ENCODE results near the gene NDE1.

NDE1 gene

GRCh38 chr16:15736529-15736928 lies 86.5 kb downstream of the NDE1 start:
- H3K4me3 ChIP-seq (ENCODE audit: low read depth, low read length): no peak overlapping the region
- DNase-seq (ENCODE audit: low read depth): no peak
- TF ChIP-seq MYC (IDR thresholded peaks at IDR 0.05; ENCODE audit: low read depth, low read length): no peak
- no peak for TF ChIP-seq POLR2A (IDR thresholded peaks at IDR 0.05; ENCODE audit: extremely low read depth, insufficient read length)
- no peak for TF ChIP-seq MAX (IDR thresholded peaks at IDR 0.05; ENCODE audit: low read depth, low read length)
- TF ChIP-seq CTCF (IDR thresholded peaks at IDR 0.05; ENCODE audit: low read depth, low read length): no peak

GRCh38 chr16:15737140-15737644 lies 87.1 kb downstream of the NDE1 start:
- no peak overlapping the region for H3K4me3 ChIP-seq (ENCODE audit: low read depth, low read length)
- TF ChIP-seq MAX (IDR thresholded peaks at IDR 0.05; ENCODE audit: low read depth, low read length) (no peak), CTCF (IDR thresholded peaks at IDR 0.05; ENCODE audit: low read depth, low read length) (no peak), MYC (IDR thresholded peaks at IDR 0.05; ENCODE audit: low read depth, low read length) (no peak)
- DNase-seq (ENCODE audit: low read depth): no peak

GRCh38 chr16:15739464-15739863 lies 89.4 kb downstream of the NDE1 start:
- DNase-seq (ENCODE audit: low read depth): no peak
- no peak overlapping the region for H3K4me3 ChIP-seq (ENCODE audit: low read depth, low read length)
- TF ChIP-seq POLR2A (IDR thresholded peaks at IDR 0.05; ENCODE audit: extremely low read depth, insufficient read length) (no peak), MYC (IDR thresholded peaks at IDR 0.05; ENCODE audit: low read depth, low read length) (no peak), CTCF (IDR thresholded peaks at IDR 0.05; ENCODE audit: low read depth, low read length) (no peak), MAX (IDR thresholded peaks at IDR 0.05; ENCODE audit: low read depth, low read length) (no peak)

- no peak overlapping the region for H3K4me3 ChIP-seq (ENCODE audit: low read depth, low read length)
- TF ChIP-seq CTCF (IDR thresholded peaks at IDR 0.05; ENCODE audit: low read depth, low read length): no peak
- no peak for TF ChIP-seq POLR2A (IDR thresholded peaks at IDR 0.05; ENCODE audit: extremely low read depth, insufficient read length)
- TF ChIP-seq MYC (IDR thresholded peaks at IDR 0.05; ENCODE audit: low read depth, low read length): no peak
- no peak for TF ChIP-seq MAX (IDR thresholded peaks at IDR 0.05; ENCODE audit: low read depth, low read length)
- DNase-seq (ENCODE audit: low read depth): no peak
Observed at GRCh38 chr16:15739950-15740349, 89.9 kb downstream of the NDE1 start.

- no peak for TF ChIP-seq POLR2A (IDR thresholded peaks at IDR 0.05; ENCODE audit: extremely low read depth, insufficient read length)
- TF ChIP-seq CTCF (IDR thresholded peaks at IDR 0.05; ENCODE audit: low read depth, low read length): no peak
- TF ChIP-seq MYC (IDR thresholded peaks at IDR 0.05; ENCODE audit: low read depth, low read length): no peak
- no peak for TF ChIP-seq MAX (IDR thresholded peaks at IDR 0.05; ENCODE audit: low read depth, low read length)
- no peak for DNase-seq (ENCODE audit: low read depth)
- no peak overlapping the region for H3K4me3 ChIP-seq (ENCODE audit: low read depth, low read length)
Observed at GRCh38 chr16:15741207-15741871, 91.3 kb downstream of the NDE1 start.
